GM19193 (cell line): ENCODE results near the gene ERI3.

ENCODE experiments used
- POLR2A ChIP-seq: IDR thresholded peaks from 4 replicates; pipeline ENCODE4 v1.6.1; 2011; ENCODE audit not compliant: insufficient read depth, insufficient read length; ENCODE audit errors: extremely low read depth

Gene ERI3

DNA sequence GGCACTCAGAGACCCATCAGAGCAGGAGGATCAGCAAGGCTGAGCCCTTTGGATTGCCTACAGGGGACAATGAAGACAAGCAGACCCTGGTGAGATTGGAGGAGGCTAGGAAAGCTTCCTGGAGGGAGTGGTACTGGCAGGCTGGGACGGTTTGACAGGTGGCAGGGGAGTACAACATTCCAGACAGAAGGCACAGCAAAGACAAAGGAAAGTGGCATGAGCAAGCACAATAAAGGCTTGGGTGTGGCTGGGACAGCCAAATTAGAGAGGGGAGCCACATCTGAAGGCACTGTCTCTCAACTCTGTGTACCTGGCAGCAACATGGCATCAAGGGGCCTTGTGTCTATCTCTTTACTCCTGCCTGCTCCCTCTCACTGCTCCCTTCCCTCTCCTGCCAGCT, 103.6 kb downstream of the ERI3 start:
- TF ChIP-seq POLR2A: no peak

DNA sequence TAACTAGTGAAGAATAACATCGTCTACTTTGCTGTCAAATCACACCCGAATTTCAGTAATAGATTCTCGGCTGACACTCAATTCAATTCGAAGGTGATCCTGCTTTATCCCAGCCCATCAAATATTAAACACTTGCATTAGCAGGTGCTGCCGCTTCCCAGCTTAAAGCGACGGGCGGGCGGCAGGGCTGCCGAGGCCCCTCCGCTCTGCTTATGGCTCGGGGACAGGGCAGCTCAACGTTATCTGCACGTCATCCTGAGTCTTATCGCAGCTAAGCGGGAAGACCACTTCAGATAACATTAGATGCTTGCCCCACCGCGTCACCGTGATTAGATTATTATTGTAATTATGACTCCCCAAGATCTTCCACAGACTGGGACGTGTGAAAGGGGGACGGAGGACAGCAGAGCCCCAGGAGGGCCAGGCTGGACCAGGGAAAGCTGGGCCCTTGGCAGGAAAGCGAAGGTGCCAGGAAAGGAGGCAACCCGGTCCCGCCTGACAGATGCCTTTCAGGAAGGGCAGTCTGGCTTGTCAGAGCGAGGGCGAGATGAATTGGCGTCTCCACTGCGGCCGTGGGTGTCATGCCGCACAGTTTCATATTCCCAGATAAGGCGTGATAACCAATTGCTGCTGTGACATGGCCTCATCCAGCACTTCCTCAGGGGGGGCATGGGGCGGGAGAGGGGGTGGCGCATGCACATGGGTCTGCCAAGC, 104.8 kb downstream of the ERI3 start:
- TF ChIP-seq POLR2A: no peak

DNA sequence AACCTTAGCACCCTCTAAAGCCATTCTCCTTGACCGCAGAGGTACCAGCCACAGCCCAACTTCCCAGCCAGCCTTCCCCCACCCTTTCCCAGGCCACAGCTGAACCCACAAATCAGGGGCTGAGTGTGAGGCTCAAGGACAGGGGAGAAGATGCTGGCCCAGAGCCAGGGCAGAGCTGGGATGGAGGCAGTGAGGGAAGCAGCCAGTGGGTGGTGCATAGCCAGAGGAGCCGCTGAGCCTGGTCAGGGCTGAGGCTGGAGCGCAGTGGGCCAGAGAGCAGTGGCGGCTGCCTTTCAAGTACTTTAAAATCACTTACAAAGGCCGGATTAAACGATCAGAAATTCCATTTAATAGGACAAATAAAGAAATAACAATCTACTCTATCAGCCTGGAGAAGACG, 105.5 kb downstream of the ERI3 start:
- TF ChIP-seq POLR2A: no peak

DNA sequence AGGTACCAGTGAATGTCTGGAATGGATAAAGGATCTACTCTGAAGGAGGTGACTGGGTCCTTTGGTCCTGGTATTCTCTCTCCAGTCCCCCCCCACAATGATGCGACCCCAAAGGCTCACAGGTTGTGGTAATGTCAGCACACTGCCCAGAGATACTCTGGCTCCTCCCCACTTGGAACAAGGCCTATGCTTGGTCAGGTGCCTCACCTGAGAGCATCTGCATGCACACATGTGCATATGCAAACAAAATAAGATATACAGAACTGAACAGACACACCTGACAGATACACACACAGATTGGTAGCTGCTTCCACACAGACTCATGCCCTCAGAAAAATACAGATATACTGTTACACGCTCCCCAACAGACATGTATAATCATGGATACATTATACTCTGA, 108.3 kb downstream of the ERI3 start:
- TF ChIP-seq POLR2A: no peak

DNA sequence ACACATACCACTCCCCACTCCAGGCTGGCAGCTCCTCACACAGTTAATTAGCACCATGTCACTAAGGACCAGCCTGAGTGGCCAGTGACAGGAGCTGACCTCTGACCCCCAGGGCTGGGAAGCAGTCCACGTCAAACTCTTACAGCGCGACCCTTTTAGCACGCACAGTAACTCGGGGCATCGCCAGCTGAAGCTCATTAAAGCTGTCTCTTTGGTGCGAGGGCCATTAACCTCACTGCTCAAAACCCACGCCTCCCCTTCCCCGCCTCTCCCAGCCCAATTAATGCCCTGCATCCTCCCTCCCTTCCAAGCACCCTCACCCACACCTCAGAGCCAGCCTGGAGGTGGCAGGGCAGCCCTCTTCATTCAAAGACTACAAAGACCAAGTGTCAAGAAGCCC, 110.1 kb downstream of the ERI3 start:
- no peak for TF ChIP-seq POLR2A

DNA sequence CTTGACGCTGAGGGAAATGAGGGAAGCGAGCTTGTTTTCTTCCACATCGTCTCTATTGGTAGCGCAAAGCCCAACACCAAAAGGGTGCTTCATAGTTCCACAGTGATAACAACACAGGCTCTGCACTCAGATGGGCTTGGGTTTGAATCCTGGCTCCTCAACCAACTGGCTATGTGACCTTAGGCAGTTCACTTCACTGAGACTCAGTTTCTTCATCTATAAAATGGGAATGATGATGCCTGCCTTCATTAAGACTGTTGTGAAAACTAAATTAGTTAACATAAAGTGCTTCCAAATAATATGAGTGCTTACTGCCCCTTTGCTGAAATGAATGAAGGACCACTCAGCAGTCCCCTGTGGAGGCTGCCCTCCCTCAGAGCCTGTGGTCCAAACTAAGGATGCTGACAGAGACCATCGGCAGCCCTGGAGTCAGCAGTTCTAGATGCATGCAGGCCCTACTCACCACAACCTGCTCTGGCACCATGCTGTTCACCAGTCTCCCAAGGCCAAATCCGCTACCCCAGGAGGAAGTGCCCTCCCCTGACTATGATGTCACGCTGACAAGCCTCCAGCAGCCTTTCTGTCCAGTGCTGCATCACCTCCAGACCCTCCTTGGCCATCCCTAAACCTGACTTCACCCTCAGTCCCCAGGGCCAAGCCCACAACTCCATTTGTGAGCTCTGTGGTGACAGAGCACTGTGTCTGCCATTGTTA, 111.1 kb downstream of the ERI3 start:
- TF ChIP-seq POLR2A: no peak

DNA sequence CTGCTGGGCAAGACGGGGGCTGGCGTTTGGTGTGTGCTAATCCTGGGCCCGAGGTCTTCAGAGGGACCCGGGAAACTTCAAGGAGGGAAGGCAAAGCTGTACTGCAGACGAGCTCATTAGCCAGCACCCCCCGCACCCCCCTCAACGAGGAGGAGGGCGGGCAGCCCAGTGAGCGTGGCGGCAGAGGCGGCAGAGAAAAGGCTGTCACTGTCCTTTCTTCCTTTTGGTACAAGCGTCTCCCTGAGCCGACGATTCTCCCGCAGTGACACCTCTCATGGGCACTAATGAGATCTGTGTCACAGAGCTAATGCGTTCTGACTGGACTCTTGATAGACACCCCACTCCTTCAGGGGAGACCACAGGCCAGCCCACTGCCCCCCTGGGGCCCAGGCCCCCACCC, 112.3 kb downstream of the ERI3 start:
- no peak for TF ChIP-seq POLR2A

DNA sequence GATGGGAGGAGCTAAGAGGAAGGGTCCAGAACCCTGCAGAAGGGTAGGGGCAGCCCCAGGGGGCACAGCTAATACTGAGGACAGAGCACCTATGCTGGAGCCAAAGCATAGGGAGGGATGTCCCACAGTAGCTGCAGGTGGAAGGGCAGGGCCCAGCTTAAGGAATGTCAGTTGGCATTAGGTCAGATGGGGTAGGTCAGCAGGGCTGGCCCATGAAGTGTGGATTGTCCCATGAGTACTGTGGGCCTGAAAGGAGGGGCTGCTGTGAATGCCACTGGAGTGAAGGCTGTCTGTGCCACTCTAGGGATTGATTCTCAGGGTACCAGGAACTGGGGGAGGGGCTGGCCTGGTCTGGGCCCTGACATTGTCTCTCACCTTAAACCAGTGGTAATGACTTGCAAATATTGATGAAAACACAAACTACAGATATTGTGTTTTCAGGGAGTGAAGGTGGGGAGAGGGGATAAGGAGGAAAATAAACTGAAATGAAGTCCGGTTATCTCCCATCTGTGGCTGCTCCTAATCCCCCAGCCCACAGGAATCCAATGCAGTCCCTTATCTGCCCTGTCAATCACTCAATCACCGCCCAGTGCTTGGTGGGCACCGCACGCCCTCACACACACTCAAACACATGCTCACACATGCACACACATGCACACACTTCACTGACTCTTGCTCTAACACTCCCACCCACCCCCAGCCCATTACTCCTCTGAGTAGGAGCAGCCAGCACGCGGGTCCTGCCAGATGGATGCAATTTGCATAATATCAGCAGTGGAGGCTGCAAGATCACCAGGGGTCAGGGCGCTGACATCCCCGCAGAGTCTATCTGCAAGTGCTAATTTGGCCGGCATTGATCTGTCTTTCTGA, 114.0 kb downstream of the ERI3 start:
- TF ChIP-seq POLR2A: no peak

DNA sequence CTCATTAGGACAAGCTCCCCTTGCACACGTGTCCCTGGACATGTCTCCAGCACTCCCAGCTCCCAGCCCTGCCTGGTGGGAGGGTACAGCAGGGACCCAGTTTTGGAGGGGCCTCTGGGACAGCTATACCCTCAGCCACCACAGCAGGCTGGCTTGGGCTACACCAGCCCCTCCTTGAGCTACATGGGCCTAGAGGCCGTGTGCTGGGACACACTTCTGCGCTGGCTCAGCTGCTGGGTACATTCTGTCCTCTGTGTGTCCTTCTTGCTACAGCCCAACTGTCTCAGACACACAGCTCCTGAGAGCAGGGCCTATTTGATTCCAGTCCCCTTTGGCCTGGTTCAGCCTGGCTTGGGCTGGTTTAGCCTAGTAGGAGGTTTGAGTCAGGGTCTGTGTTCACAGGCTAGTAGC, 115.1 kb downstream of the ERI3 start:
- no peak for TF ChIP-seq POLR2A

DNA sequence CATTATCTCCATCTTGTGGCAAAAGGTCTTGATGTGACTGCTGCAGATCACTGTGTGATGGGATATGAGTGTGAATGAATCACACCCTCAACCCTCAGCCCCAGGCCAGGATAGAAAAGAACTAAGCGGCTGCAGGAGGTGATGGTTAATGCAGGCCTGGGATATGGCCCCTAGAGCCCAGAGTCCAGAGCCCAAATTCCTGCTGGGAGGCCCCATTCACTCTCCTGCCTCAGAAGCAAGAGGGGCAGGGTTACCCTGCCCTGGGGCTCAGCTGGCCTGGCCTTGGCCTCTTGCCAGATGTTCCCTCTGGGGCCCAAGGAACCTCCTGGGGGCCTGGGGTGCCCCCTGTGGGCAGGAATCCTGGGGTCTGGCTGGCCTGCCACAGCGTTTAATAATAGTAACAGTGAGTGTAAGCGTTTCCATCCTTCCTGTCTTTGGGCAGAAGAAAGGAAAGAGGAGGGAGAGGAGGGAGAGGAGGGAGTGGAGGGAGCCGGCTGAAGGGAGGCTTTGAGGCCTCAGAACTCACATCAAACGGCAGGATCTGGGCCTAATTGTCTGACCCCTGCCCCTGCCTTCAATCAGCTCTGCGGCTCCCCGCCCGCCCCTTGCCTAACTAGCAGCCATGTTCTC, 115.6 kb downstream of the ERI3 start:
- no peak for TF ChIP-seq POLR2A

DNA sequence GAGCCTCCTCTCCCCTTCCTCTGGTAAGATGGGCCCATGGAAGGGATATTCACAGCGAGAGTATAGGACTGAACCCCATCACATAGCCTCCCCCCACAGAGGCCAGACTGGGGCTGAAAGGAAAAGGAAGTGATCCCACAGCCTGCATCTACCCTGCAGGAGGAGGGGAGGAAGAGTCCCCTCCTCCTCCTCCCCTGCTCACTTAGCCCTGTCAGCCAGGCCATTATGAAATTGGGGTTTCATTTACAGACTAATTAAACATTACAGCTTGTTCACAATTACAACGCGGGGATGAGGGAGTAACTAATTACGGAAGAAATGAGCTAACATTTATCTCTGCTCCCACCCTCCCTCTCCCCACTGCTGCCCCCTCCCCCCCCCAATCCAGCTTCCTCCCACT, 116.4 kb downstream of the ERI3 start:
- no peak for TF ChIP-seq POLR2A

DNA sequence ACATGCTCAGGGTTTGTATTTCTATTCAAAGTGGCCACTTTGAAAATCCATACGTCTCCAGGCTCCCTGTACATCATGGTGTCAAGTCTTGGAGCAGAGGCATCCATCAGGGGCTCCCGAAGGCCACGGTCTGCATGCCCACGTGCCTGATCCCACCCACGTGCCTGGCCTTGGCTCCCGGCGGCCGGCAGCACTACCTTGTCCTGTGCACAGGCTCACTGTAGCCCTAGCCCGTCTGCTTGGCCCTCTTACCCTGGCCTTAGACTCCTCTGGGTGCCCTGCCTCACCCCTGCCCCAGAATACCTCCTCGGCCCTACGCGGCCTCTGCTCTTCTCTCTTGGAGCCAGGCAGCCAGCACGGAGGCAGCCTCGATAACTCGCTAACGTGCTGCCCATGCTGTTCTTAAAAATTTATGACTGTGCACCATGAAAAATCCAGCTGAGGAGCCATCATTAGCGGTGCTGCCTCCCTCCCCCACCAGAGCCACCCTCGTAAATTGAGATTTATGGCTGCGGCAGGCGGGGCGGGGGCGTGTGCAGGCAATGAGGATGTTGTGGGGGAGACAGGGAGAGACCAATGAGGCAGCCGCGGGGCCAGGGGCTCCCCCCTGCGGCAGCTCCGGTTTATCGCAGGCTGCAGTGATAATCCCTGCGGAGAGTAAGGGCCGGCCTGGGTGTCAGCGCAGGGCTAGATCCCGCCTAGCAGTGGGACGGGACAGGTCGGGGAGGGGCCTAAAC, 117.2 kb downstream of the ERI3 start:
- TF ChIP-seq POLR2A: no peak

DNA sequence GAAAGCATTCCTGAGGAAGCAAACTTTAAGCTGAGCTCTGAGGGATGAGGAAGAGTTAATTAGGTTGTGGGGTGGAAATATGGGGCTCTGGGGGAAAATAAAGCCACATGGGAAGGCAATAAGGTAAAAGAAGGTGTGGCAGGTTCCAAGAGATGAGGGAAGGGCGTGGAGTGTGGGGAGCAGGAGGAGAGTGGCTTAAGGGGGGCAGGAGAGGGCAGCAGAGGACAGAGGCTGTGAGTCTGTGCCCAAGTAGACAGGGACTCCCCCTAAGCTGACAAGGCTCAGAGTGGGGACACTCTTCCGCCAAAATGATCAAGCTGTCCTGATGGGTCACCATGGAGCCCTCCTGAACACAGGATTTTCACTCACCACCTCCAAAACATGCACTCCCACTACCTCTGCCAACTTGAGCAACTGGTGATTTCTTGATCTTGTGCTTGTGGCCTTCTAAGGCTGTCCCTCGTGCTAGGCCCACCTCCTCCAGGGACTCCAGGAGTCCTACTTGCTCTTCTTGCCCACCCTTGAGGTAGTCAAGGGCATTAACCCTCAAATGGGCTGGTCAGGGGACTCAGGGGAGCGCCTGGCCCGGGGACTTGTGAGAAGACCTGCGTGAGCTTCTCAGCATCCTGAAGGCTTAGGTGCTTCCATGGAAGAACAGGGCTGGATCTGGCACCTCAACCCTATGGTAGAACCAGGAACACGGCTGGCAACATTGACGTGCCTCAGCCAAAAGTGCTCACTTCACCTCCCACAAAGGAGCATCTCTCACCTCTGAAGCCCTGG, 118.4 kb downstream of the ERI3 start:
- no peak for TF ChIP-seq POLR2A

DNA sequence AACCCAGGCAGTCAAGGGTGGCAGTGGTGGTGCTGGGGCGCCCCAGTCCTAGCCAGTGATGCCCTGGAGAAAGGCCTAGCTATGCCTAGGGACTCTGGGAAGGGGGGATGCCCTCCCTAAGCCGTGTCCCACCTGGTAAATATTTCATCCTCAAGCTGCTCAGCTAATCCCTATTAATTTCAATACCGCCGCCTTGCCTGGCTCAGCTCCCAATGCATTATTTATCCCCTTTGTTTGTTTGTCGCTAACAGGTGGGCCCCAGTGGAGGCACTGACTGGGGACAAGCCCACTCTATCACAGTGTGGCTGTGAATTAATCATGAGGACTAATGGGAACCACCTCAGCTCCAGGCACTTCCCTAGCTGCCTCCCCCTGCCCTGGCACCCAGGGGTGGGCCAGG, 119.2 kb downstream of the ERI3 start:
- TF ChIP-seq POLR2A: no peak

DNA sequence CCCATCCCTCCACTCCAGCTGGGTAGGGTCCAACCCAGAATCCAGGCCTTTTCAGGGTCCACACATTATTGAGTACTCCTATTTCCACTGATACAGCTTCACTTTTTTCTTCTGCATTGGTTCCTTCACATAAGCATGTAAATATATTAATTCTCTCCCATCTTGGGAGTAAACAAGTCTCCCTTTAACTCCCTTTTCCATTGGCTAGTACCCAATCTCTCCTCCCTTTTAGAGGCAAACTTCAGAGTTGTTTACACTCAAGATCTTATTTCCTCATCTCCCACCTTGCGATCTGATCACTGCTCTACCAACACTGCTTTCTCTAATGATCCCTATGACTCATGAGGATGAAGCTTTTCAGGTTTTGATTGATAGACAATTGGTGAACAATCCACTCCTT, 121.5 kb downstream of the ERI3 start:
- no peak for TF ChIP-seq POLR2A

DNA sequence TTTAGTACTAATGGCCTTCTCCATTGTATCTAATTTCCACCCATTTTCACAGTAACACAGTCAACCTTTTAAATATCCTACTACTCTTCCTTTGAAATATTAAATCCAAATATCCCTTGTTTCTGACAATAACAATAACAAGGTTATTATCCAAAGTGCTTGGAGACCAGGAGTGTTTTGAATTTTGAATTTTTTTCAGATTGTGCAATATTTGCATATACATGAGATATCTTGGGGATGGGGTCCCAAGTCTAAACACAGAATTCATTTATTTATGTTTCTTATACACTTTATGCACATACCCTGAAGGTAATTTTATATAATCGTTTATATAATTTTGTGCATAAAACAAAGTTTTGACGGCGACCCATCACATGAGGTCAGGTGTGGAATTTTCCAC, 124.3 kb downstream of the ERI3 start:
- no peak for TF ChIP-seq POLR2A
